OCI-LY7 (cell line): Measurements from ENCODE around the gene S100Z.

Experiments used
- EZH2phosphoT487 ChIP-seq: fragments of 200-600 bp; sonication (generic); IDR thresholded peaks from 2 replicates; pipeline ENCODE4 v1.6.1; 2018; ENCODE audit warnings: low read depth, borderline replicate concordance, mild to moderate bottlenecking, mixed run types, antibody characterized with exemption, low read length, moderate library complexity, mixed read lengths
- TF ChIP-seq, protein P1 (sequence below): fragments of 200-600 bp; sonication (generic); conservative IDR thresholded peaks from 2 replicates; pipeline ENCODE4 v1.5.1; 2014; ENCODE audit warnings: mild to moderate bottlenecking, antibody characterized with exemption, low read length, moderate library complexity, mixed read lengths

DNA sequence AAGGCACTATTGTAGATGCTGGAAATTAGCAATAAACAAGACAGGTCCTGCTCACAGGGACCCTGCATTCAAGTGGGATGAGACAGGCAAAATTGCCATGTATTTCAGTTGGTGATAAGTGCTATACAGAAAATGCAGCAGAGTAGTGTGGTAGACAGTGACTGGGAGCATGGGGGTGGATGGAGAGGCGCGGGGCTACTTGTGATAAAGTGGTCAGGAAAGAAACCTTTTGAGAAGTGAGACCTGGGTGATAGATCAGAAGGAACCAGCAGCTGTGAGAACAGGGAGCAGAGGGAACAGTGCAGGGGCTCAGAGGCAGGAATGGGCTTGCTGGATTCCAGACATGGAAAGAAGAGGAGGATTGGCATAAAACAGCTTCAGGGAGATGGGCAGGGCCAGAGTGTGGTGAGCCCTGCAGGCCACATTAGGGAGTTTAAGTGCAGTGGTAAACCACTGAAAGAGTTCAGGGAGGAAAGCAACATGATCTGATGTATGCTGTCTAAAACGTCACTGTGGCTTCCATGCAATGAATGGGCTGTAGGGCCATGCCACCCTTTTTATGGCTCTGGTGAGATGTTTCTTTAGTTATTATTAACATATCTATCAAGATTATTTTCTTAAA lies 110.3 kb downstream of the S100Z start:
- TF ChIP-seq, protein P1, sequence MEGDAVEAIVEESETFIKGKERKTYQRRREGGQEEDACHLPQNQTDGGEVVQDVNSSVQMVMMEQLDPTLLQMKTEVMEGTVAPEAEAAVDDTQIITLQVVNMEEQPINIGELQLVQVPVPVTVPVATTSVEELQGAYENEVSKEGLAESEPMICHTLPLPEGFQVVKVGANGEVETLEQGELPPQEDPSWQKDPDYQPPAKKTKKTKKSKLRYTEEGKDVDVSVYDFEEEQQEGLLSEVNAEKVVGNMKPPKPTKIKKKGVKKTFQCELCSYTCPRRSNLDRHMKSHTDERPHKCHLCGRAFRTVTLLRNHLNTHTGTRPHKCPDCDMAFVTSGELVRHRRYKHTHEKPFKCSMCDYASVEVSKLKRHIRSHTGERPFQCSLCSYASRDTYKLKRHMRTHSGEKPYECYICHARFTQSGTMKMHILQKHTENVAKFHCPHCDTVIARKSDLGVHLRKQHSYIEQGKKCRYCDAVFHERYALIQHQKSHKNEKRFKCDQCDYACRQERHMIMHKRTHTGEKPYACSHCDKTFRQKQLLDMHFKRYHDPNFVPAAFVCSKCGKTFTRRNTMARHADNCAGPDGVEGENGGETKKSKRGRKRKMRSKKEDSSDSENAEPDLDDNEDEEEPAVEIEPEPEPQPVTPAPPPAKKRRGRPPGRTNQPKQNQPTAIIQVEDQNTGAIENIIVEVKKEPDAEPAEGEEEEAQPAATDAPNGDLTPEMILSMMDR: no peak
- no peak for TF ChIP-seq EZH2phosphoT487
